ENCODE measurements around the gene KLHL18. TPM values are rescaled to one million over a fixed set of nuclear protein-coding genes. Genes with fewer than 3 reads are reported as not detected.

Gene KLHL18
- total RNA-seq, 2 donors from 2014 or later, result 22.3 to 31.6 TPM

DNA sequence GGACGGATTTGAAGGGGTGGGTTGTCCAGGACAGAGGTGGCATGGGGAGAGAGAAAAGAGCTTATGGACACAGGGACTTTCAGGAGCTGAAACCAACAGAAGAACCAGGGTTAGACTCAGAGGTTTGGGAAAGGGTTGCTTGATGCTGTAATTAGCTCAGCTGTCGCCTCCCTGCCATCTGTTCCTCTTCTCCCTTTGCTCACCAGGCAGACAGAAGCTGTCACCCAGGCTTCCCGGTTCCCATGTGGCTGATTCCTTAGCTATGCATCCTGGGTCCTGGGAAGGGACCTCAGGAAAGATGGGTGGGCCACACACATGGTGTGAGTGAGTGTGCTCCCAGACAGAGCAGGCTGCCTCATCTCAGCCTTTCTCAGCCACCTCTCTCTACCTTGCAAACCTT, 112.1 kb downstream of the KLHL18 start:
- Histone ChIP-seq H3K9ac (ENCODE audit: low read depth in 2 of 2, low read length in 2 of 2) (no peak overlapping the region), H3K27me3 (no peaks in the 10 kb centered on the region), H3K4me3 (no peak overlapping the region), H3K36me3 (peaks cover 4% of the 10 kb centered on the region), H3K9me3 (no peaks in the 10 kb centered on the region), H3K4me1 (no peaks in the 10 kb centered on the region), H3K27ac (no peak overlapping the region)
- intact Hi-C loops (cut with DNase I), result no loop called here
- TF ChIP-seq, protein P1, sequence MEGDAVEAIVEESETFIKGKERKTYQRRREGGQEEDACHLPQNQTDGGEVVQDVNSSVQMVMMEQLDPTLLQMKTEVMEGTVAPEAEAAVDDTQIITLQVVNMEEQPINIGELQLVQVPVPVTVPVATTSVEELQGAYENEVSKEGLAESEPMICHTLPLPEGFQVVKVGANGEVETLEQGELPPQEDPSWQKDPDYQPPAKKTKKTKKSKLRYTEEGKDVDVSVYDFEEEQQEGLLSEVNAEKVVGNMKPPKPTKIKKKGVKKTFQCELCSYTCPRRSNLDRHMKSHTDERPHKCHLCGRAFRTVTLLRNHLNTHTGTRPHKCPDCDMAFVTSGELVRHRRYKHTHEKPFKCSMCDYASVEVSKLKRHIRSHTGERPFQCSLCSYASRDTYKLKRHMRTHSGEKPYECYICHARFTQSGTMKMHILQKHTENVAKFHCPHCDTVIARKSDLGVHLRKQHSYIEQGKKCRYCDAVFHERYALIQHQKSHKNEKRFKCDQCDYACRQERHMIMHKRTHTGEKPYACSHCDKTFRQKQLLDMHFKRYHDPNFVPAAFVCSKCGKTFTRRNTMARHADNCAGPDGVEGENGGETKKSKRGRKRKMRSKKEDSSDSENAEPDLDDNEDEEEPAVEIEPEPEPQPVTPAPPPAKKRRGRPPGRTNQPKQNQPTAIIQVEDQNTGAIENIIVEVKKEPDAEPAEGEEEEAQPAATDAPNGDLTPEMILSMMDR (IDR thresholded peaks at IDR 0.05), result no peak
- no peak for DNase-seq

Other genes starting within 250 kb of the KLHL18 start
- 10 to 100 TPM; 39.5 to 48.6 TPM for gene SETD2, start 118.8 kb upstream of the KLHL18 start, total RNA-seq
- 10 to 100 TPM in 1 of 2 donors, 1 to 10 TPM in 1; 5.3 to 13.4 TPM for gene KIF9, start 145 bp upstream of the KLHL18 start, total RNA-seq
- 10 to 100 TPM; 30.5 to 44.0 TPM for gene PTPN23, start 98.1 kb downstream of the KLHL18 start, total RNA-seq
- 100 to 1,000 TPM in 1 of 2 donors, 10 to 100 TPM in 1; 86.5 to 137 TPM for gene SCAP, start 193.0 kb downstream of the KLHL18 start, total RNA-seq
- 10 to 100 TPM; 16.1 to 37.6 TPM for gene ELP6, start 230.8 kb downstream of the KLHL18 start, total RNA-seq